GM18502 (cell line): ENCODE data around the gene SIRPD.
"Not testable (repeated sequence)": the region's sequence is repeated elsewhere in the genome, so short reads cannot be mapped to it uniquely, and the experiment has no call there.

ENCODE experiments used
- ATAC-seq: cut with Tn5 transposase; IDR thresholded peaks from one replicate; pipeline ENCODE4 v1.9.1; 2021; ENCODE audit warnings: mild to moderate bottlenecking; ENCODE audit not compliant: unreplicated experiment, poor library complexity

SIRPD gene

GRCh38 chr20:1557605-1558004 is at the start of gene SIRPD:
SIRPD (minus strand) TSS chr20:1557705; CDS start chr20:1557653, 52 bp downstream.
- no peak for ATAC-seq

DNA sequence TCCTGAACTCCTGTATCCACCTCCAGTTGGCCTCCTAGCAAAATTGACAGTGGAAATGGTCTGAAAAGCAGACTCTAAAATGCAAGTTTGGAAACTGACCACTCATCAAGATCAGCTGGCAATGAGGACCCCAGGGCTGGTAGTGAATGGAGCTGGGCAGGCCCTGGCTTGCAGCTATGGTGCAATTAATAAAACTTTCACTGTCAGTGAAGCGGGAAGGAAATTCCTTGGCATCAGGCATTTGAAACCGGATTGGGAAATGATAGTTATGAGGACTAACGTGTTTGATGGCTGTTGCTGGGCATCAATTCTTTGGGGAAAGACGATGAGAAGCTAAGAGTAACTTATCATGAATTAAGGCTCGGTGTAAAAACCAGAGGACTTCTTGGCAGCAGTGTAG is 43.2 kb upstream of the SIRPD start:
- ATAC-seq: no peak

DNA sequence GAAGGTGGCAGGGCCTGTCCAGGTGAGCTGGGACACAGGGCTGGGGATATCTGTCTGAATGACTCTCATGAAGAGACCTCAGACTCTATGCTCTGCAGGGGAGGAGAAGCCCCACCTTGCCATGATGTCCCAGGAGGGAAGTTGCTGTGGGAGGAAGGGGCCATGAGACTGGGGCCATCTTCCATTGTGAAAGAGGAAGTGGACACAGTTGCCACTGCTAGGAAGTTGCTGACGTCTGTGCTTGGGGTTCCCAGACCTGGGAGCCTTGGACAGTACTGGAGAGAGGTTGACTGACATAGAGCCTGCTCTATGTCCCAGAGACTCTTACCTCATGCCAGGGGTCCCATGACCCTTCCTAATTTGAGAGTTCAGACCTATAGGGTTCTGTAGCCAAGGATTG is 37.8 kb upstream of the SIRPD start:
- ATAC-seq: no peak

- ATAC-seq: no peak
These were observed 31.3 kb upstream of the SIRPD start for GRCh38 chr20:1588533-1589460.

- no peak for ATAC-seq
These were observed 30.5 kb upstream of the SIRPD start for GRCh38 chr20:1587781-1588532.

- no peak for ATAC-seq
These were observed 22.0 kb upstream of the SIRPD start for GRCh38 chr20:1579488-1579887.

GRCh38 chr20:1577906-1578305 is 20.4 kb upstream of the SIRPD start:
- ATAC-seq: no peak

DNA sequence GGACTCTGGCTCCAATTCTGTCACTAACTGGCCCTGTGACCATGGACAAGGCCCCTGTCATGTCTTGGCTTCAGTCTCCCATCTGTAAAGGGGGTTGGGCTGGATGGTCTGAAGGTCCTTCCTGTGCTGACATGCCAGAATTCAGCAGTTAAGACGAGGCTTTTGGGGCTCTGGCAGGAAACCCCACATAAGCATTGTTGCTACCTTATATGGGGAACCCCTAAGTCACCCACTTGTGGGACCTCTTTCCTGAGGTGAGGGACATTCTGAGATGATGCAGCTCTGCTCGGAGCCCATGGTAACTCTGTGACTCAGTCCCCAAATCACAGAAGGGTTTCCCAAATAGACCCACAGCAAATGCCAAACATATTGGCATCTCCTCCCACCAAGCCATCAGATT is 19.8 kb upstream of the SIRPD start:
- ATAC-seq: not testable (repeated sequence)

DNA sequence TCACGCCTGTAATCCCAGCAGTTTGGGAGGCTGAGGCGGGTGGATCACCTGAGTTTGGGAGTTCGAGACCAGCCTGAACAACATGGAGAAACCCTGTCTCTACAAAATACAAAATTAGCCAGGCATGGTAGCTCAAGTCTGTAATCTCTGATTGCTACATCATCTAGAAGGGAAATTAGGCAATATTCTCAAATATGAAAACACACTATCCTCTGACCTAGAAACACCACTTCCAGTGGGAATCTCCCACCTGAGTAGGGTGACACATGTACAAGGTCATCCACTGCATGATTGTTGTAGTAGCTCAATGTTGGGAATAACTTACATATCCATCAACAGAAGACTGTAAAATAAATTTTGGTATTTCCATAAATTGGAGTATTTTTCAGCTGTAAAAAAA is 19.1 kb upstream of the SIRPD start:
- ATAC-seq: no peak

- not testable (repeated sequence) for ATAC-seq
These were observed 18.5 kb upstream of the SIRPD start for GRCh38 chr20:1576003-1576402.

- ATAC-seq: not testable (repeated sequence)
These were observed 14.1 kb upstream of the SIRPD start for GRCh38 chr20:1571583-1571982.

DNA sequence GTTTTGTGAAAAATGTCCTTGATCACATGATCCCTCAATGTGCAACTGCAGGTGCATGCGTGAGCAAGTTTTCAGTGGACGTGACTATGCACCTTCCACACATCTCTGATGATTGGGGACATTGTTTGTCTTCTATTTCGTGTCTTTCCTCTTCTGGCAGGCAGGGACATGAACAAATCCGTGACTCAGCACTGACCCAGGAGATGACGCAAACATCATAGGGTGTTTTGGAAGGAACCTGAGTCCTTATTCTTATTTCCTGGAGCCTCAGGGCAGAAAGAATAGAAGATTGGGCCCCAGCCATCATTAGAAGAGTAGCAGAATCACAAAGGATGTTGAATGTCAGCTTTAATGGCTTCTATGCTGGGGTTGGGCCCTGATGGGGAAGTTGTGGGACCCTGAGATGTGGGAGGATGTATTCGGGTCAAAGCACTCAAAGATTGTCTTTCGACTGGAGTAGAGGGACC is 11.9 kb upstream of the SIRPD start:
- ATAC-seq: no peak

GRCh38 chr20:1568163-1568490 is 10.6 kb upstream of the SIRPD start:
- ATAC-seq: no peak

- no peak for ATAC-seq
These were observed 10.1 kb upstream of the SIRPD start for GRCh38 chr20:1567392-1568162.

DNA sequence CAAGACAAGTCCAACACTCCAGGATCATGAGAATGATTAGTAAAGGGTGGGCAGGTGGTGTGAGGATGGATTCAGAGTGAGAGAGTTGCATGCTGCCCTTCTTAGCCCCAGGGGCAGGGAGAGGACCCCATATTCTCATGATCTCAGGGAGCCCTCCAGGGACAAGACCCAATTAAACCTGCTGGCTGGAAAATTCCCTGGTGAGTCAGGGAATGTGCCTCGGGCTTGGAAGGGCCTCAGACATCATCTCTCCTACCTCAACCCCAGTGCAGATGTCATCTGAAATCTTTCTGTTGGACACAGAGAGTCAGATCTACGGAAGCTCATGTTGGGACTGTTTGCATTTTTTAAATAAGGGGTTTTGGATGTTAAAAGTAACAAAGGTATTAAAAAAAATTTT is 9.2 kb upstream of the SIRPD start:
- ATAC-seq: no peak

DNA sequence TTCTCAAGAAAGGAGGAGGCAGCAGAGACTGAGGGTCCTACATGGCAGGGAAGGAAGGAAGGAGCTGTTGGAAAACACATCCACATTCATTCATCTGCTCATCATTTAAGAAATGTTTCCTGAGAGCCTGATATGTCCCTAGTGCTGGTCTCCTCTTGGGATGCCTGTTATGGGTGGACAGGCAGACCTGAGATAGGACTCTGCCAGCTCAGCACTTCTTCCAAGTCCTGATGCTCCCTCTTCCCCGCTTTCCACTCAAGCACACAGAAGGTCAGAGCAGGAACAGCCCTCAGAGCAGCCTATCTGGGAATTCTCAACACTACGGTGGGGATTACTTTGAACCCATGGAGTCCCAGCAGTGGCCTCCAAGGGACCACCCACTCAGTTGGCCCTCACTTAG is 8.0 kb upstream of the SIRPD start:
- no peak for ATAC-seq

GRCh38 chr20:1563598-1563997 is 6.1 kb upstream of the SIRPD start:
- no peak for ATAC-seq

DNA sequence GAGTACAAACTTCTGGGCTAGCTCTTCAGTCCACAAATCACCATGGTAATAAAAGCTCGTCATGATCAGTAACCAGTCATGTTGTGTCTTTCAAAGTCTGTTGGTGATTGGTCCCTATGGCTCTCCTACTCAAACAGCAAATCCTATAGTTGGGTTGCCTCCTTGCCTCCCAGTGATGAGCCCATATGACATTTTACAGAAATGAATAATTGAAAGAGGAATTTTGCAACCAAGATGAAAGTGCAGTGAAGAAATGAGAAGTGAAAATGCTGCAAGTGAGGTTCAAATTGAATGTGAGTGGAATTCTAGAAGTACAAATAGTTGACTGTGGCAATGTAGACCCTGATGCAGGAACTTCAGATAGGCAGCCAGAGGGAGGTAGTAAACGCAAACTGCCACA is 5.1 kb upstream of the SIRPD start:
- ATAC-seq: no peak

- ATAC-seq: no peak
These were observed 3.8 kb upstream of the SIRPD start for GRCh38 chr20:1561350-1561749.

- no peak for ATAC-seq
These were observed 1.6 kb downstream of the SIRPD start for GRCh38 chr20:1555952-1556351.
